Tracheal epithelial cell (primary cell): ENCODE data around the gene TEX2. TPM values are rescaled to one million over a fixed set of nuclear protein-coding genes. Genes with fewer than 3 reads are reported as not detected.

Experiments
- total RNA-seq: library from RNA; depleted of rRNA; stranded (reverse); fragments of >200 nt; gene quantifications from 2 replicates; pipeline ENCODE4 v1.2.1, GENCODE V29; 2014

The TEX2 gene, protein sequence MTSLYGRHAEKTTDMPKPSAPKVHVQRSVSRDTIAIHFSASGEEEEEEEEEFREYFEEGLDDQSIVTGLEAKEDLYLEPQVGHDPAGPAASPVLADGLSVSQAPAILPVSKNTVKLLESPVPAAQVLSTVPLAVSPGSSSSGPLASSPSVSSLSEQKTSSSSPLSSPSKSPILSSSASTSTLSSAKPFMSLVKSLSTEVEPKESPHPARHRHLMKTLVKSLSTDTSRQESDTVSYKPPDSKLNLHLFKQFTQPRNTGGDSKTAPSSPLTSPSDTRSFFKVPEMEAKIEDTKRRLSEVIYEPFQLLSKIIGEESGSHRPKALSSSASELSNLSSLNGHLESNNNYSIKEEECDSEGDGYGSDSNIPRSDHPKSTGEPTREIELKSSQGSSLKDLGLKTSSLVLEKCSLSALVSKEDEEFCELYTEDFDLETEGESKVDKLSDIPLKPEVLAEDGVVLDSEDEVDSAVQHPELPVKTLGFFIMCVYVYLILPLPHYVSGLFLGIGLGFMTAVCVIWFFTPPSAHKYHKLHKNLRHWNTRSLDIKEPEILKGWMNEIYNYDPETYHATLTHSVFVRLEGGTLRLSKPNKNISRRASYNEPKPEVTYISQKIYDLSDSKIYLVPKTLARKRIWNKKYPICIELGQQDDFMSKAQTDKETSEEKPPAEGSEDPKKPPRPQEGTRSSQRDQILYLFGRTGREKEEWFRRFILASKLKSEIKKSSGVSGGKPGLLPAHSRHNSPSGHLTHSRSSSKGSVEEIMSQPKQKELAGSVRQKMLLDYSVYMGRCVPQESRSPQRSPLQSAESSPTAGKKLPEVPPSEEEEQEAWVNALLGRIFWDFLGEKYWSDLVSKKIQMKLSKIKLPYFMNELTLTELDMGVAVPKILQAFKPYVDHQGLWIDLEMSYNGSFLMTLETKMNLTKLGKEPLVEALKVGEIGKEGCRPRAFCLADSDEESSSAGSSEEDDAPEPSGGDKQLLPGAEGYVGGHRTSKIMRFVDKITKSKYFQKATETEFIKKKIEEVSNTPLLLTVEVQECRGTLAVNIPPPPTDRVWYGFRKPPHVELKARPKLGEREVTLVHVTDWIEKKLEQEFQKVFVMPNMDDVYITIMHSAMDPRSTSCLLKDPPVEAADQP
- total RNA-seq = 23.6 and 29.0 TPM in 2 replicates

DNA sequence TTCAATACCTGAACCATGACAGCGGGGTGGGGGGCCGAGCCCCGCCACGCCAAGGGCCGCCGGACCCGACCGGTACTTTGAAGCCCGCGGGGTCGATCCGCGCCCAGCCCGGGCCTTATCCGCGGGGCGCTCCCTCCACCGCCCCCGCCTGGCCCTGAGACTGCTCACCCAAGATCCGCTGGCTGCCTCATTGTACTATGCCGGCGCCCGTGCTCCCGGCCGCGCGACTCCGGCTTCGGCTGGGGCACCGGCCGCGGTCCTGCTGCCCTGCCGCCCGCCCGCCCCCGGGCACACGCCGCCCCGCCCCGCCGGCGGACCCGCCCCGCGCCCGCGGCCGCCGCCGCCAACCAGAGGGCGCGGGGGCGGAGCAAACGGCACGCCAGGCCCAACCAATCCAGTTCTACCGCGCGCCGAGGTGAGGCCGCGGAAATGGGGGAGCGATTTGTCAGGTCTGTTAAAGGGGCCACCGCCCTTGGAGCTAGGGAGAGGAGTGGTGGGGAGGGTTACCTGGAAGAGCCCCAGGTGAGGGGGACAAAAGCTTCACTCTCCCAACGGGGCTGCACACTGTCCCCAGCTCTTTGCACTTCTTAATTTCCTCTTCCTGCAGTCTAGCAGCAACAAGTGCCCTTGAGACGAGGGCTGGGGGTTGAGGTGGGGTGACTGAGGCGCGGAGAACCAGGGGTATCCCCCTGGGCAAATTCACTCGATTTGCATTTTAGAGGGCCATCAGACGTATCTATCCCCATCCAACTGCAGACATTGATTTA lies at the start of gene TEX2:
TEX2 (minus strand) TSS at position 261 of the 767 bp plus-strand sequence. CDS start 49,043 bp downstream, outside the sequence.

DNA sequence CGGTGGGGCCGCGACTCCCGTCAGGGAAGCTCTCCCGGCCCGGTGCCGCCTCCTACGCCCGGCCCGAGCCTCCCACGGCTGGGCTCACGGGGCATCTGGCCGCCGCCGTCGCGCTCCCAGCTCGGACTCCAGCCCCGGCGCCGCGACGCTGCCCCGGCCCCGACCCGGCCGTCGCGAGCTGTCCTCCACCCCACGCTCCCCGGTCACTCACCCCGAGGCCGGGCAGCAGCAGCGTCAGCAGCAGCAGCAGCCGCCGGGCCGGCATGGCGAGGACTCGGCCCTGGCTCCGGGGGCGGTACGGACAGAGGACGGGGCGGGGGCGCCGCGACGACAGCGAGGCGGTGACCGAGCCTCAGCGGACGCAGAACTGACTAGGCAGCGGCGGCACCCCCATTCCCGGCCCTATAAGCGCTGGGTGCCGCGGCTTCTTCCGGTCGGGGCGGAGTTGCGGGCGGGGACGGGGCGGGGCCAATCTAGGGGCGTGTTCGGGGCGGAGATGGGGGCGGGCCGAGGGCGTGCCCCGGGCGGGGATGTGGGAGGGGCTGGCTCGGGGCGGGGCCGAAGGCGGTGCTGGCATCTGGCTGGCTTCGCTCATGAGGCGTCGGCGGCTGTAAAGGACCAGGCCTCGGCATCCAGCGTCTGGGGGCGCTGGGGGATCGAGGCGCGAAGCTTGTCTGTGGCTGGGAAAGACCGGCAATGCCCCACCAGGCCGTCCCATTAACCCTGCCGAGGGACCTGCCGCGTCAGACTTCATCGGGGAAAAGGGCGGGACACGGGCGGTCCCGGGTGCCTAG lies 133.1 kb downstream of the TEX2 start, which contains the start of gene ERN1:
ERN1 (minus strand) TSS at position 380 of the 794 bp plus-strand sequence; CDS start at position 265, 115 bp downstream.

Other genes starting within 250 kb of the TEX2 start
- gene ICAM2, start 242.6 kb downstream of the TEX2 start, total RNA-seq = 0.43 and 5.5 TPM in 2 replicates
- gene ERN1, start 133.1 kb downstream of the TEX2 start, total RNA-seq = 21.5 and 25.3 TPM in 2 replicates
- 0.21 and 1.7 TPM in 2 replicates for gene PECAM1, start 127.6 kb upstream of the TEX2 start, total RNA-seq
- gene MILR1, start 185.9 kb upstream of the TEX2 start, total RNA-seq = 1.2 and 1.3 TPM in 2 replicates
- 6.5 and 12.6 TPM in 2 replicates for gene POLG2, start 233.8 kb upstream of the TEX2 start, total RNA-seq
- 266 and 276 TPM in 2 replicates for gene DDX5, start 243.0 kb upstream of the TEX2 start, total RNA-seq
- gene CEP95, start 243.7 kb upstream of the TEX2 start, total RNA-seq = 18.1 and 18.8 TPM in 2 replicates